SU-DHL-6 (cell line): ENCODE measurements around the gene ARHGAP26.

Experiments used
- CTCF ChIP-seq: fragments of 200-600 bp; sonication (generic); IDR thresholded peaks from one replicate; pipeline ENCODE4 v1.5.1; 2017; ENCODE audit warnings: antibody characterized with exemption, mild to moderate bottlenecking, low read length, moderate library complexity; ENCODE audit not compliant: insufficient read depth, poor library complexity, severe bottlenecking
- EZH2phosphoT487 ChIP-seq: fragments of 200-600 bp; sonication (generic), shearing (Covaris generic); conservative IDR thresholded peaks from 2 replicates; pipeline ENCODE4 v1.6.1; 2018; ENCODE audit warnings: mild to moderate bottlenecking, antibody characterized with exemption, low read length, moderate library complexity, mixed read lengths

GRCh38 chr5:142876817-142877216, 106.6 kb downstream of the ARHGAP26 start:
- no peak for TF ChIP-seq CTCF
- no peak for TF ChIP-seq EZH2phosphoT487
